Caco-2 (cell line): ENCODE results near the gene HEPN1. TPM values are rescaled to one million over a fixed set of nuclear protein-coding genes. Genes with fewer than 3 reads are reported as not detected.

Experiments used
- BruUV-seq: library from RNA; stranded (reverse); fragments of 400-500 nt; replicated peaks from 2 replicates; lab custom pipeline; 2021; lab: Mats Ljungman, UMichigan
- CTCF ChIA-PET: fragments of 300-600 bp; sonication (Branson Sonifier 250); formaldehyde crosslinking; loops from one replicate; lab custom pipeline; 2022; ENCODE audit warnings: antibody characterized with exemption; lab: Charles Lee
- POLR2A ChIA-PET: fragments of 300-600 bp; sonication (Branson Sonifier 250); formaldehyde crosslinking; loops from one replicate; lab custom pipeline; 2022; ENCODE audit warnings: antibody characterized with exemption; lab: Charles Lee
- DNase-seq, 2 experiments: peaks; one replicate each; pipeline versions ENCODE4 v3.0.0 to v3.0.0-alpha.2; 2020 to 2022
- H3K27me3 ChIP-seq: replicated peaks from 2 replicates; pipeline ENCODE4 v1.6.0; 2011; ENCODE audit warnings: low read length; ENCODE audit not compliant: control insufficient read depth, insufficient read depth
- H3K36me3 ChIP-seq: 2 replicates; pipeline ENCODE4 v1.5.1; 2011; ENCODE audit warnings: low read length; ENCODE audit not compliant: control insufficient read depth, insufficient read depth
- H3K4me1 ChIP-seq: fragments of 250-450 bp; sonication (Bioruptor Pico); 2 replicates; pipeline ENCODE4 v1.5.1; 2020; ENCODE audit warnings: mild to moderate bottlenecking
- H3K4me3 ChIP-seq: 2 replicates; pipeline ENCODE4 v1.5.1; 2011; ENCODE audit warnings: low read depth, mild to moderate bottlenecking, control low read depth, low read length
- H3K9me3 ChIP-seq: fragments of 250-450 bp; sonication (Bioruptor Pico); 2 replicates; pipeline ENCODE4 v1.5.1; 2020; ENCODE audit warnings: mild to moderate bottlenecking, moderate library complexity
- H3K27ac Mint-ChIP-seq: one replicate; pipeline ENCODE4 v1.8.0; 2022; ENCODE audit warnings: mixed read lengths; ENCODE audit not compliant: unreplicated experiment
- H3K27me3 Mint-ChIP-seq: one replicate; pipeline ENCODE4 v1.8.0; 2022; ENCODE audit warnings: mixed read lengths; ENCODE audit not compliant: insufficient read depth, unreplicated experiment
- H3K36me3 Mint-ChIP-seq: one replicate; pipeline ENCODE4 v1.8.0; 2022; ENCODE audit warnings: mild to moderate bottlenecking, mixed read lengths; ENCODE audit not compliant: insufficient read depth, unreplicated experiment
- H3K4me1 Mint-ChIP-seq: one replicate; pipeline ENCODE4 v1.8.0; 2022; ENCODE audit warnings: low read depth, mixed read lengths; ENCODE audit not compliant: unreplicated experiment
- H3K4me3 Mint-ChIP-seq: one replicate; pipeline ENCODE4 v1.8.0; 2022; ENCODE audit warnings: mild to moderate bottlenecking, moderate library complexity, mixed read lengths; ENCODE audit not compliant: unreplicated experiment
- H3K9me3 Mint-ChIP-seq: one replicate; pipeline ENCODE4 v1.8.0; 2022; ENCODE audit warnings: mixed read lengths; ENCODE audit not compliant: unreplicated experiment
- CTCF ChIP-seq, 2 experiments: fragments of 200-600 bp in 1 of 2; IDR thresholded peaks; 1 replicate in 1 of 2; 2 replicates in 1 of 2; pipeline versions ENCODE4 v1.5.1 to v1.8.0; 2011 to 2022; ENCODE audit warnings: antibody characterized with exemption in 1 of 2, control low read depth in 1 of 2, inconsistent platforms in 1 of 2, low read depth in 1 of 2, low read length in 1 of 2, mild to moderate bottlenecking in 1 of 2, moderate library complexity in 1 of 2; ENCODE audit not compliant: insufficient read depth in 1 of 2, severe bottlenecking in 1 of 2, unreplicated experiment in 1 of 2
- intact Hi-C: fragments of 100-400 bp; cut with micrococcal nuclease; formaldehyde crosslinking; loops from one replicate; pipeline ENCODE4 v1.10.0; 2022; ENCODE audit not compliant: unreplicated experiment
- total RNA-seq: library from RNA; stranded (reverse); gene quantifications from 2 replicates; pipeline ENCODE4 v1.2.3, GENCODE V29; 2022

The HEPN1 gene
- total RNA-seq, 1 experiment from 2014 or later = not detected

GRCh38 chr11:124873951-124874350, 45.1 kb upstream of the HEPN1 start:
- Histone ChIP-seq H3K36me3 (no peaks in the 10 kb centered on the region), H3K4me3 (no peak overlapping the region), H3K27me3 (peaks cover 4% of the 10 kb centered on the region), H3K9me3 (no peaks in the 10 kb centered on the region), H3K4me1 (0 out of 2 replicates have a peak, but pooled peaks cover 4% of the 10 kb centered on the region)
- BruUV-seq = no TSS peak
- ChIA-PET CTCF (interaction anchor here (1.0 to 1.6 kb wide), 2 partner anchors 8 to 37 kb away, joined by 3 to 4 read pairs; no protein-coding TSS in a partner anchor), POLR2A (no interaction called here)
- Mint-ChIP-seq H3K9me3 (no peaks in the 10 kb centered on the region), H3K36me3 (no peaks in the 10 kb centered on the region), H3K4me3 (no peak overlapping the region), H3K27me3 (peaks cover 33% of the 10 kb centered on the region), H3K27ac (no peak overlapping the region), H3K4me1 (peaks cover 12% of the 10 kb centered on the region)
- intact Hi-C loops = no loop called here
- no peak for TF ChIP-seq CTCF (IDR thresholded peaks at IDR 0.05; ENCODE audit: insufficient read depth in 1 of 2, low read depth in 1 of 2, low read length in 1 of 2, severe bottlenecking in 1 of 2, unreplicated experiment in 1 of 2)
- peak in 1 of 2 experiments; percentile 27 for DNase-seq

- Histone ChIP-seq H3K9me3 (no peaks in the 10 kb centered on the region), H3K27me3 (peaks cover 4% of the 10 kb centered on the region), H3K36me3 (no peaks in the 10 kb centered on the region), H3K4me1 (0 out of 2 replicates have a peak, but pooled peaks cover 4% of the 10 kb centered on the region), H3K4me3 (no peak overlapping the region)
- peak in 1 of 2 experiments; percentile 32 for DNase-seq
- intact Hi-C loops = no loop called here
- Mint-ChIP-seq H3K27ac (no peak overlapping the region), H3K36me3 (no peaks in the 10 kb centered on the region), H3K4me3 (peak overlapping the region; percentile 80), H3K4me1 (peaks cover 12% of the 10 kb centered on the region), H3K27me3 (peaks cover 29% of the 10 kb centered on the region), H3K9me3 (no peaks in the 10 kb centered on the region)
- ChIA-PET POLR2A (no interaction called here), CTCF (interaction anchor here (1.0 to 1.6 kb wide), 2 partner anchors 8 to 38 kb away, joined by 3 to 4 read pairs; no protein-coding TSS in a partner anchor)
- TF ChIP-seq CTCF (IDR thresholded peaks at IDR 0.05; ENCODE audit: insufficient read depth in 1 of 2, low read depth in 1 of 2, low read length in 1 of 2, severe bottlenecking in 1 of 2, unreplicated experiment in 1 of 2) = no peak
- no TSS peak for BruUV-seq
Measured at GRCh38 chr11:124874571-124875255, 44.3 kb upstream of the HEPN1 start.

- H3K36me3 ChIP-seq = no peaks in the 10 kb centered on the region
- CTCF ChIA-PET = interaction anchor here (1.2 to 1.6 kb wide), 9 partner anchors 9 to 206 kb away, joined by 4 to 37 read pairs (median 10); partner anchors contain the start of genes CCDC15, NRGN, SIAE and SPA17
- POLR2A ChIA-PET = interaction anchor here (1.5 kb wide), 1 partner anchor 253 kb away, joined by 5 read pairs; the partner anchor contains the start of gene TBRG1
- H3K4me1 ChIP-seq = 0 out of 2 replicates have a peak, but pooled peaks cover 4% of the 10 kb centered on the region
- no peaks in the 10 kb centered on the region for H3K9me3 ChIP-seq
- H3K27ac Mint-ChIP-seq = no peak overlapping the region
- BruUV-seq = no TSS peak
- intact Hi-C loops = no loop called here
- H3K36me3 Mint-ChIP-seq = no peaks in the 10 kb centered on the region
- no peak overlapping the region for H3K4me3 ChIP-seq
- peaks cover 22% of the 10 kb centered on the region for H3K27me3 Mint-ChIP-seq
- no peak for TF ChIP-seq CTCF (IDR thresholded peaks at IDR 0.05; ENCODE audit: insufficient read depth in 1 of 2, low read depth in 1 of 2, low read length in 1 of 2, severe bottlenecking in 1 of 2, unreplicated experiment in 1 of 2)
- no peaks in the 10 kb centered on the region for H3K9me3 Mint-ChIP-seq
- peaks cover 12% of the 10 kb centered on the region for H3K4me1 Mint-ChIP-seq
- H3K4me3 Mint-ChIP-seq = peak overlapping the region; percentile 80
- peak in 1 of 2 experiments; percentile 24 for DNase-seq
- H3K27me3 ChIP-seq = peaks cover 4% of the 10 kb centered on the region
Measured at GRCh38 chr11:124875401-124875800, 43.6 kb upstream of the HEPN1 start.
